ENCODE results near the gene GAL3ST1. TPM values are rescaled to one million over a fixed set of nuclear protein-coding genes. Genes with fewer than 3 reads are reported as not detected.
A peak's percentile ranks its signal among the peaks of the same experiment; 100 is the strongest.

The GAL3ST1 gene
- total RNA-seq, 1 donor from 2014 or later = 3.0 TPM

- H3K27me3 Mint-ChIP-seq (ENCODE audit: unreplicated experiment) = peaks cover 4% of the 10 kb centered on the region
- no peaks in the 10 kb centered on the region for H3K4me1 Mint-ChIP-seq (ENCODE audit: unreplicated experiment)
- H3K36me3 Mint-ChIP-seq (ENCODE audit: low read depth, unreplicated experiment) = peaks cover 18% of the 10 kb centered on the region
- H3K9me3 Mint-ChIP-seq (ENCODE audit: unreplicated experiment) = no peaks in the 10 kb centered on the region
- H3K27ac Mint-ChIP-seq (ENCODE audit: unreplicated experiment) = no peak overlapping the region
- DNase-seq (ENCODE audit: low spot score) = no peak
- TF ChIP-seq, protein P1, sequence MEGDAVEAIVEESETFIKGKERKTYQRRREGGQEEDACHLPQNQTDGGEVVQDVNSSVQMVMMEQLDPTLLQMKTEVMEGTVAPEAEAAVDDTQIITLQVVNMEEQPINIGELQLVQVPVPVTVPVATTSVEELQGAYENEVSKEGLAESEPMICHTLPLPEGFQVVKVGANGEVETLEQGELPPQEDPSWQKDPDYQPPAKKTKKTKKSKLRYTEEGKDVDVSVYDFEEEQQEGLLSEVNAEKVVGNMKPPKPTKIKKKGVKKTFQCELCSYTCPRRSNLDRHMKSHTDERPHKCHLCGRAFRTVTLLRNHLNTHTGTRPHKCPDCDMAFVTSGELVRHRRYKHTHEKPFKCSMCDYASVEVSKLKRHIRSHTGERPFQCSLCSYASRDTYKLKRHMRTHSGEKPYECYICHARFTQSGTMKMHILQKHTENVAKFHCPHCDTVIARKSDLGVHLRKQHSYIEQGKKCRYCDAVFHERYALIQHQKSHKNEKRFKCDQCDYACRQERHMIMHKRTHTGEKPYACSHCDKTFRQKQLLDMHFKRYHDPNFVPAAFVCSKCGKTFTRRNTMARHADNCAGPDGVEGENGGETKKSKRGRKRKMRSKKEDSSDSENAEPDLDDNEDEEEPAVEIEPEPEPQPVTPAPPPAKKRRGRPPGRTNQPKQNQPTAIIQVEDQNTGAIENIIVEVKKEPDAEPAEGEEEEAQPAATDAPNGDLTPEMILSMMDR (IDR thresholded peaks at IDR 0.05; ENCODE audit: unreplicated experiment) = no peak
- no peak overlapping the region for H3K4me3 Mint-ChIP-seq (ENCODE audit: unreplicated experiment)
These were observed 16.7 kb upstream of the GAL3ST1 start for GRCh38 chr22:30591191-30591587.

- H3K27ac Mint-ChIP-seq (ENCODE audit: unreplicated experiment) = no peak overlapping the region
- peak overlapping the region; percentile 27 for H3K4me3 Mint-ChIP-seq (ENCODE audit: unreplicated experiment)
- peaks cover 26% of the 10 kb centered on the region for H3K36me3 Mint-ChIP-seq (ENCODE audit: low read depth, unreplicated experiment)
- peaks cover 4% of the 10 kb centered on the region for H3K27me3 Mint-ChIP-seq (ENCODE audit: unreplicated experiment)
- H3K9me3 Mint-ChIP-seq (ENCODE audit: unreplicated experiment) = no peaks in the 10 kb centered on the region
- TF ChIP-seq, protein P1 (IDR thresholded peaks at IDR 0.05; ENCODE audit: unreplicated experiment) = no peak
- DNase-seq (ENCODE audit: low spot score) = no peak
- peaks cover 16% of the 10 kb centered on the region for H3K4me1 Mint-ChIP-seq (ENCODE audit: unreplicated experiment)
These were observed 11.9 kb upstream of the GAL3ST1 start for GRCh38 chr22:30586414-30586813.

GRCh38 chr22:30584441-30584840 lies 10.0 kb upstream of the GAL3ST1 start:
- Mint-ChIP-seq H3K36me3 (ENCODE audit: low read depth, unreplicated experiment) (peaks cover 38% of the 10 kb centered on the region), H3K4me3 (ENCODE audit: unreplicated experiment) (no peak overlapping the region), H3K4me1 (ENCODE audit: unreplicated experiment) (peaks cover 16% of the 10 kb centered on the region), H3K27me3 (ENCODE audit: unreplicated experiment) (peaks cover 4% of the 10 kb centered on the region), H3K9me3 (ENCODE audit: unreplicated experiment) (no peaks in the 10 kb centered on the region), H3K27ac (ENCODE audit: unreplicated experiment) (no peak overlapping the region)
- DNase-seq (ENCODE audit: low spot score) = no peak
- TF ChIP-seq, protein P1 (IDR thresholded peaks at IDR 0.05; ENCODE audit: unreplicated experiment) = no peak

DNA sequence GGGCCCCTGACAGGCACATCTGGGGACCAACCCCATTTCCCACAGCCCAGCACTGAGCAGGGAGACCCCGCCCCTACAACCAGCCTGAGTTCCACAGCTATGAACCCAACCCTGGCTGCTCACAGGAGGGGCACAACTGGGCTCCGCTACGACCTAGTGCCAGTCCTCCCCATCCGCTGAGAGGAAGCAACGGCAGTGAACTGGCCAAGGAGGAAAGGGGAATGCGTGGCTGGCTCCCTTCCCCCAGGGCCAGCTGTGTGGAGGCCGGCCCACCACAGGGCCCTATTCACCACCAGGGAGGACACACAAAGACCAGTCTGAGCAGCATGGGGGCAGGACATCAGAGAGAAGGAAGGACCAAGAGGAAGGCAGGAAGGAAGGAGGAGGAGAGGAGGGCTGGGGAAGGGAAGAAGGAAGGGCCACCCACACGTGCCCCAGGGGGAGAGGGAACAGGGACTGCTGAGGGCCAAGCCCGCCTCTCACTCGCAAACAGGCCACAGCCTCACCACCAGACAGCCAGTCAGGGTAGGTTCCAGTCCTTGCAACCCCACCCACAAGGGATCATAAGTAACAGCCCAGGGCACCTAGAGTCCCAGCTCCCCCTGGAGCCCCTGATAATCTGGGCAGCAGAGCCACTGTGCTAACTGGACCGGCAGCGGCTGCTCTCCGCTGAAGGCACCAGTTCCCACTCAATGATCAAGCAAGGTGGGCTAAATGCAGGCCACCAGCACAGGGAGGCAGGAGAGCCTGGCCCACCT lies 8.5 kb upstream of the GAL3ST1 start:
- Mint-ChIP-seq H3K9me3 (ENCODE audit: unreplicated experiment) (no peaks in the 10 kb centered on the region), H3K27me3 (ENCODE audit: unreplicated experiment) (peaks cover 2% of the 10 kb centered on the region), H3K27ac (ENCODE audit: unreplicated experiment) (peak overlapping the region; percentile 89), H3K36me3 (ENCODE audit: low read depth, unreplicated experiment) (peaks cover 42% of the 10 kb centered on the region), H3K4me3 (ENCODE audit: unreplicated experiment) (no peak overlapping the region), H3K4me1 (ENCODE audit: unreplicated experiment) (peaks cover 19% of the 10 kb centered on the region)
- peak; percentile 55 for DNase-seq (ENCODE audit: low spot score)
- TF ChIP-seq, protein P1 (IDR thresholded peaks at IDR 0.05; ENCODE audit: unreplicated experiment) = no peak

DNA sequence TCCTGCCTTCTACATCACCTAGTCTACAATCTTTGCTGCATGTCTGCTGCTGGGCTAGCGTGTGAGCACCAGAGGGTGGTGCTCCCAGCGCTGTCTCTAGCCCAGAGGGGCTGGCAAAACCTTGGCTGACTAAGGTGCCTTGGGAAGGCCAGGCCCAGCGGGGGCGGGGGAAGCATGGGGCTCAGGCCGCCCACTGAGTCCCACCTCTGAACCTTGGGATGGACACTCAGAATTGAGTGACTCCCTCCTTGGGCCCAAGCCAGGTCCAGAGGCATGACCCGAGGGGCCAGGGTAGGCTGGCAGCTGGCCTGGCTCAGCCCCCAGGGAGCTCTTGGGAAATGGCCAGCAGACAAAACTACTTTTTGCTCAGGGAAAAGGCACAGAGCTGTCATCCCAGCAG lies 7.6 kb upstream of the GAL3ST1 start:
- H3K36me3 Mint-ChIP-seq (ENCODE audit: low read depth, unreplicated experiment) = peaks cover 39% of the 10 kb centered on the region
- H3K9me3 Mint-ChIP-seq (ENCODE audit: unreplicated experiment) = no peaks in the 10 kb centered on the region
- peak overlapping the region; percentile 89 for H3K27ac Mint-ChIP-seq (ENCODE audit: unreplicated experiment)
- TF ChIP-seq, protein P1 (IDR thresholded peaks at IDR 0.05; ENCODE audit: unreplicated experiment) = no peak
- H3K4me3 Mint-ChIP-seq (ENCODE audit: unreplicated experiment) = no peak overlapping the region
- H3K27me3 Mint-ChIP-seq (ENCODE audit: unreplicated experiment) = peaks cover 3% of the 10 kb centered on the region
- H3K4me1 Mint-ChIP-seq (ENCODE audit: unreplicated experiment) = peaks cover 19% of the 10 kb centered on the region
- no peak for DNase-seq (ENCODE audit: low spot score)
